ENCODE measurements around the gene DAZAP2. TPM values are rescaled to one million over a fixed set of nuclear protein-coding genes. Genes with fewer than 3 reads are reported as not detected.

DAZAP2 gene
- polyA plus RNA-seq, 3 donors, result 975 to 2,004 (median 1,697) TPM

- H3K4me3 Mint-ChIP-seq, result no peak overlapping the region
- peaks cover 17% of the 10 kb centered on the region for H3K4me1 Mint-ChIP-seq
- Histone ChIP-seq H3K9ac (ENCODE audit: insufficient read depth, low read length, poor library complexity, severe bottlenecking) (no peak overlapping the region), H3K4me1 (ENCODE audit: control insufficient read depth in 1 of 2, insufficient read depth in 2 of 2, low read length in 2 of 2) (peaks cover 14 to 16% of the 10 kb centered on the region in 2 donors), H3K79me2 (ENCODE audit: insufficient read depth, low read length) (no peaks in the 10 kb centered on the region), H3K9me3 (replicated peaks in 1 of 2; ENCODE audit: control insufficient read depth in 1 of 2, insufficient read depth in 1 of 2, low read length in 2 of 2) (no peaks in the 10 kb centered on the region), H3K4me2 (replicated peaks; ENCODE audit: extremely low read depth, low read length, poor library complexity, severe bottlenecking) (no peak overlapping the region), H3K27ac (ENCODE audit: low read depth in 1 of 2, low read length in 2 of 2) (no peak overlapping the region), H2AFZ (ENCODE audit: insufficient read depth, low read depth, low read length, poor library complexity, severe bottlenecking) (no peak overlapping the region), H3K27me3 (ENCODE audit: control insufficient read depth in 2 of 2, insufficient read depth in 2 of 2, low read length in 2 of 2) (no peaks in the 10 kb centered on the region), H3K36me3 (replicated peaks in 1 of 2; ENCODE audit: control insufficient read depth in 1 of 2, insufficient read depth in 2 of 2, low read length in 2 of 2) (no peaks in the 10 kb centered on the region), H4K20me1 (ENCODE audit: insufficient read depth, low read length) (no peaks in the 10 kb centered on the region), H3K4me3 (replicated peaks in 1 of 3; ENCODE audit: low read depth in 2 of 3, low read length in 3 of 3) (no peak overlapping the region)
- peak overlapping the region in 3 of 7 donors; percentile 43 to 74 (median 50) for H3K27ac Mint-ChIP-seq
- WGBS (ENCODE audit: insufficient coverage), result 100% methylated on average over 4 of the region's 7 CpGs
- no peaks in the 10 kb centered on the region for H3K9me3 Mint-ChIP-seq
- peaks cover 0 to 4% of the 10 kb centered on the region in 2 donors for H3K36me3 Mint-ChIP-seq
- no peak for DNase-seq
- intact Hi-C loops (cut with micrococcal nuclease), result no loop called here
- TF ChIP-seq CTCF (IDR thresholded peaks at IDR 0.05), result no peak
- peaks cover 0 to 1% (median 1%) of the 10 kb centered on the region in 3 donors for H3K27me3 Mint-ChIP-seq (ENCODE audit: low read depth in 3 of 3)
Measured at GRCh38 chr12:51200156-51200555, 38.5 kb upstream of the DAZAP2 start.

- no peak overlapping the region for H3K4me3 Mint-ChIP-seq
- no peak for DNase-seq
- peaks cover 0 to 4% of the 10 kb centered on the region in 2 donors for H3K36me3 Mint-ChIP-seq
- Histone ChIP-seq H3K27ac (ENCODE audit: low read depth in 1 of 2, low read length in 2 of 2) (no peak overlapping the region), H3K79me2 (ENCODE audit: insufficient read depth, low read length) (no peaks in the 10 kb centered on the region), H3K27me3 (ENCODE audit: control insufficient read depth in 2 of 2, insufficient read depth in 2 of 2, low read length in 2 of 2) (no peaks in the 10 kb centered on the region), H2AFZ (ENCODE audit: insufficient read depth, low read depth, low read length, poor library complexity, severe bottlenecking) (no peak overlapping the region), H3K4me1 (ENCODE audit: control insufficient read depth in 1 of 2, insufficient read depth in 2 of 2, low read length in 2 of 2) (peaks cover 14 to 16% of the 10 kb centered on the region in 2 donors), H3K4me3 (replicated peaks in 1 of 3; ENCODE audit: low read depth in 2 of 3, low read length in 3 of 3) (no peak overlapping the region), H3K9me3 (replicated peaks in 1 of 2; ENCODE audit: control insufficient read depth in 1 of 2, insufficient read depth in 1 of 2, low read length in 2 of 2) (no peaks in the 10 kb centered on the region), H3K4me2 (replicated peaks; ENCODE audit: extremely low read depth, low read length, poor library complexity, severe bottlenecking) (no peak overlapping the region), H3K36me3 (replicated peaks in 1 of 2; ENCODE audit: control insufficient read depth in 1 of 2, insufficient read depth in 2 of 2, low read length in 2 of 2) (no peaks in the 10 kb centered on the region), H3K9ac (ENCODE audit: insufficient read depth, low read length, poor library complexity, severe bottlenecking) (no peak overlapping the region), H4K20me1 (ENCODE audit: insufficient read depth, low read length) (no peaks in the 10 kb centered on the region)
- H3K9me3 Mint-ChIP-seq, result no peaks in the 10 kb centered on the region
- H3K4me1 Mint-ChIP-seq, result peaks cover 17% of the 10 kb centered on the region
- H3K27me3 Mint-ChIP-seq (ENCODE audit: low read depth in 3 of 3), result peaks cover 0 to 1% (median 1%) of the 10 kb centered on the region in 3 donors
- WGBS (ENCODE audit: insufficient coverage), result 95% methylated on average over 7 of the region's 9 CpGs
- no peak for TF ChIP-seq CTCF (IDR thresholded peaks at IDR 0.05)
- intact Hi-C loops (cut with micrococcal nuclease), result no loop called here
- peak overlapping the region in 1 of 7 donors; percentile 1 for H3K27ac Mint-ChIP-seq
Measured at GRCh38 chr12:51200806-51201205, 37.8 kb upstream of the DAZAP2 start.

All from CD14-positive monocyte (primary cell).